HepG2 (cell line): ENCODE data around the gene SNAP47. TPM values are rescaled to one million over a fixed set of nuclear protein-coding genes. Genes with fewer than 3 reads are reported as not detected.
A peak's percentile ranks its signal among the peaks of the same experiment; 100 is the strongest.

ENCODE experiments used
- ARID5B ChIP-seq: IDR thresholded peaks from 2 replicates; pipeline ENCODE4 v1.4.0; 2020; ENCODE audit warnings: mild to moderate bottlenecking, missing genetic modification reagents
- ETV5 ChIP-seq: IDR thresholded peaks from 2 replicates; pipeline ENCODE4 v1.6.1; 2018; ENCODE audit warnings: missing biosample characterization, missing genetic modification reagents, inconsistent platforms, borderline replicate concordance
- FOSL2 ChIP-seq: sonication (generic); formaldehyde crosslinking; IDR thresholded peaks from 2 replicates; pipeline ENCODE4 v1.4.0; 2020; ENCODE audit warnings: missing genetic modification reagents
- GABPB1 ChIP-seq: IDR thresholded peaks from 2 replicates; pipeline ENCODE4 v1.6.1; 2016; ENCODE audit warnings: mild to moderate bottlenecking, missing genetic modification reagents, moderate library complexity, missing compliant biosample characterization
- HOXA7 ChIP-seq: sonication (generic); formaldehyde crosslinking; IDR thresholded peaks from 2 replicates; pipeline ENCODE4 v1.8.1; 2022; ENCODE audit warnings: mild to moderate bottlenecking, missing genetic modification reagents, moderate library complexity
- SAP130 ChIP-seq: IDR thresholded peaks from 2 replicates; pipeline ENCODE4 v1.6.1; 2016; ENCODE audit warnings: low read depth
- SOX13 ChIP-seq, 3 experiments: fragments of 450-650 bp in 1 of 3; sonication (generic) in 1 of 3; formaldehyde crosslinking in 1 of 3; IDR thresholded peaks in 2 of 3; conservative IDR thresholded peaks in 1 of 3; 2 replicates each; pipeline versions ENCODE4 v1.5.0 to v1.6.1; 2016 to 2020; ENCODE audit warnings: antibody characterized with exemption in 1 of 3, mild to moderate bottlenecking in 1 of 3, missing compliant biosample characterization in 1 of 3, missing genetic modification reagents in 1 of 3, moderate library complexity in 1 of 3
- STAG1 ChIP-seq: sonication (generic); formaldehyde crosslinking; IDR thresholded peaks from 2 replicates; pipeline ENCODE4 v1.4.0; 2020; ENCODE audit warnings: missing genetic modification reagents
- XRCC5 ChIP-seq: fragments of 200-400 bp; formaldehyde crosslinking; optimal IDR thresholded peaks from 2 replicates; pipeline ENCODE3; 2017; ENCODE audit warnings: mild to moderate bottlenecking, low read length
- ZFP91 ChIP-seq: sonication (generic); formaldehyde crosslinking; IDR thresholded peaks from 2 replicates; pipeline ENCODE4 v1.9.0; 2022; ENCODE audit warnings: missing genetic modification reagents, mild to moderate bottlenecking, borderline replicate concordance
- ZNF263 ChIP-seq: sonication (generic); formaldehyde crosslinking; IDR thresholded peaks from 2 replicates; pipeline ENCODE4 v1.4.0; 2020; ENCODE audit warnings: missing genetic modification reagents
- ZNF556 ChIP-seq: sonication (generic); formaldehyde crosslinking; IDR thresholded peaks from 2 replicates; pipeline ENCODE4 v1.4.0; 2020; ENCODE audit warnings: mild to moderate bottlenecking, missing genetic modification reagents, borderline replicate concordance
- ZNF572 ChIP-seq: sonication (generic); formaldehyde crosslinking; IDR thresholded peaks from 2 replicates; pipeline ENCODE4 v1.5.1; 2020; ENCODE audit warnings: mild to moderate bottlenecking, missing genetic modification reagents
- ZNF687 ChIP-seq: sonication (generic); formaldehyde crosslinking; IDR thresholded peaks from 2 replicates; pipeline ENCODE4 v1.5.1; 2020; ENCODE audit warnings: mild to moderate bottlenecking, missing genetic modification reagents, moderate library complexity
- ZNF800 ChIP-seq: sonication (generic); formaldehyde crosslinking; IDR thresholded peaks from 2 replicates; pipeline ENCODE4 v1.4.0; 2020; ENCODE audit warnings: missing genetic modification reagents
- polyA plus RNA-seq, 8 experiments: library from polyadenylated mRNA; depleted of rRNA in 3 of 8; stranded (reverse) in 7 of 8; unstranded in 1 of 8; fragments of >200 nt; fragmentation: Illumina TruSeq in 4 of 8; extraction: Trizol in 4 of 8; gene quantifications; 2 replicates each; pipeline versions ENCODE4 v1.2.1 to v1.2.3, GENCODE V29; 2011 to 2016; ENCODE audit warnings: low read depth in 4 of 8, missing spikeins in 1 of 8, mixed read lengths in 1 of 8; ENCODE audit not compliant: insufficient read depth in 1 of 8
- total RNA-seq, 5 experiments: library from RNA; depleted of rRNA; stranded (reverse); fragments of >200 nt; fragmentation: Illumina TruSeq; extraction: Trizol; gene quantifications; 2 replicates each; pipeline ENCODE4 v1.2.3, GENCODE V29; 2016; ENCODE audit warnings: low read depth in 1 of 5

Gene SNAP47
- total and polyA plus RNA-seq, 2 of the 13 experiments (the other 11 are each of a cell fraction or from before 2014, with no cell fraction given) = 13.6 to 25.1 TPM

- TF ChIP-seq ZNF687 (CRISPR knock-in tag) (peak; percentile 36), XRCC5 (peak; percentile 79), SOX13 (IDR thresholded peaks at IDR 0.05) (no peak), SOX13 (CRISPR knock-in tag; conservative IDR thresholded peaks at IDR 0.05 in 1 of 2, IDR thresholded peaks at IDR 0.05 in 1 of 2) (no peak), ZNF556 (CRISPR knock-in tag) (0 out of 2 replicates have a peak, but pooled peaks have one; percentile 56), ZNF572 (CRISPR knock-in tag) (no peak), ETV5 (CRISPR knock-in tag) (peak; percentile 65; the same call in 1 of the 2 replicates), GABPB1 (CRISPR knock-in tag) (peak; percentile 60), ZNF263 (peak; percentile 44; the same call in 1 of the 2 replicates), HOXA7 (CRISPR knock-in tag) (no peak), SAP130 (CRISPR knock-in tag) (peak; percentile 18; the same call in 1 of the 2 replicates), ZNF800 (CRISPR knock-in tag) (peak; percentile 56; the same call in 1 of the 2 replicates), STAG1 (peak; percentile 95), ARID5B (CRISPR knock-in tag) (0 out of 2 replicates have a peak, but pooled peaks have one; percentile 11), FOSL2 (peak; percentile 39; the same call in 1 of the 2 replicates), ZFP91 (0 out of 2 replicates have a peak, but pooled peaks have one; percentile 27)
Observed at GRCh38 chr1:227762231-227762911, 27.1 kb downstream of the SNAP47 start (continued).
